Fibroblast of villous mesenchyme (primary cell): ENCODE data around the gene ZFP62. TPM values are rescaled to one million over a fixed set of nuclear protein-coding genes. Genes with fewer than 3 reads are reported as not detected.
A peak's percentile ranks its signal among the peaks of the same experiment; 100 is the strongest.

Source experiments
- DNase-seq: peaks from one replicate; pipeline ENCODE4 v3.0.0-alpha.2; 2010; ENCODE audit warnings: low read depth
- H3K4me3 ChIP-seq: 2 replicates; pipeline ENCODE4 v1.5.1; 2011; ENCODE audit warnings: low read depth, mild to moderate bottlenecking, low read length
- total RNA-seq: library from RNA; depleted of rRNA; stranded (reverse); fragments of >200 nt; gene quantifications from 2 replicates; pipeline ENCODE4 v1.2.3, GENCODE V29; 2012
- TF ChIP-seq, protein P1 (sequence below): IDR thresholded peaks from 2 replicates; pipeline ENCODE4 v1.5.1; 2012; ENCODE audit warnings: low read depth, mild to moderate bottlenecking, low read length; ENCODE audit not compliant: insufficient read depth

ZFP62 gene
- total RNA-seq, 1 donor: 12.5 TPM

- TF ChIP-seq, protein P1, sequence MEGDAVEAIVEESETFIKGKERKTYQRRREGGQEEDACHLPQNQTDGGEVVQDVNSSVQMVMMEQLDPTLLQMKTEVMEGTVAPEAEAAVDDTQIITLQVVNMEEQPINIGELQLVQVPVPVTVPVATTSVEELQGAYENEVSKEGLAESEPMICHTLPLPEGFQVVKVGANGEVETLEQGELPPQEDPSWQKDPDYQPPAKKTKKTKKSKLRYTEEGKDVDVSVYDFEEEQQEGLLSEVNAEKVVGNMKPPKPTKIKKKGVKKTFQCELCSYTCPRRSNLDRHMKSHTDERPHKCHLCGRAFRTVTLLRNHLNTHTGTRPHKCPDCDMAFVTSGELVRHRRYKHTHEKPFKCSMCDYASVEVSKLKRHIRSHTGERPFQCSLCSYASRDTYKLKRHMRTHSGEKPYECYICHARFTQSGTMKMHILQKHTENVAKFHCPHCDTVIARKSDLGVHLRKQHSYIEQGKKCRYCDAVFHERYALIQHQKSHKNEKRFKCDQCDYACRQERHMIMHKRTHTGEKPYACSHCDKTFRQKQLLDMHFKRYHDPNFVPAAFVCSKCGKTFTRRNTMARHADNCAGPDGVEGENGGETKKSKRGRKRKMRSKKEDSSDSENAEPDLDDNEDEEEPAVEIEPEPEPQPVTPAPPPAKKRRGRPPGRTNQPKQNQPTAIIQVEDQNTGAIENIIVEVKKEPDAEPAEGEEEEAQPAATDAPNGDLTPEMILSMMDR: no peak
- DNase-seq: peak; percentile 95
Measured at GRCh38 chr5:180810210-180810958, 50.7 kb downstream of the ZFP62 start.

GRCh38 chr5:180809403-180810209, 51.5 kb downstream of the ZFP62 start:
- TF ChIP-seq, protein P1: no peak
- peak; percentile 91 for DNase-seq
- peak overlapping the region; percentile 90 for H3K4me3 ChIP-seq

More at GRCh38 chr5:180810210-180810958, 50.7 kb downstream of the ZFP62 start:
- H3K4me3 ChIP-seq: peak overlapping the region; percentile 90

DNA sequence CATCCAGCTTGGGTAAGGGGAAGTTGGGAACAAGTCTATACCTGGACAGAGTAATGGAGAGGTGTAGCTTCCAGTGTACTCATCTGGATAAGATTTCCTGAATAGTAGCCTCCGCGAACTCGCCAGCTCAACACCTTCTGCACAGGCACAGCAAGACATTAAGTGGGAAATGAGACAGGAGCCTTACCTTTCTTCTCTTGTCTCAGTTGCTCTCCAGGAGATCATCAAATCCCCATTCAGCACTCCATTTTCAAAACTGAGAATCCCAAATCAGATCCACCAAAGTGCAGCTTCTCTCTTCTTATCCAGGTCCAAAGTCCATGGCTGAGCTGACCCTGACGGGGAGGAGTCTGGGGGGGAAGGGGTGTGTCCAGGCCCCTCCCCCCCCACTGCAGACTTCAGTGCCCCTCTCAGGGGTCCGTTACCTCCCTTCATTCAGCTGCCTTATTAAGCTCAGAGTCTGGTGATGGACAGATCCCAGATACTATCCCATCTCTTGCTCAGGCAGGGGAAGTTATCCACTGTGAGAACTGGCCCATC, 52.5 kb downstream of the ZFP62 start:
- TF ChIP-seq, protein P1: no peak
- DNase-seq: no peak
- H3K4me3 ChIP-seq: peak overlapping the region; percentile 90

DNA sequence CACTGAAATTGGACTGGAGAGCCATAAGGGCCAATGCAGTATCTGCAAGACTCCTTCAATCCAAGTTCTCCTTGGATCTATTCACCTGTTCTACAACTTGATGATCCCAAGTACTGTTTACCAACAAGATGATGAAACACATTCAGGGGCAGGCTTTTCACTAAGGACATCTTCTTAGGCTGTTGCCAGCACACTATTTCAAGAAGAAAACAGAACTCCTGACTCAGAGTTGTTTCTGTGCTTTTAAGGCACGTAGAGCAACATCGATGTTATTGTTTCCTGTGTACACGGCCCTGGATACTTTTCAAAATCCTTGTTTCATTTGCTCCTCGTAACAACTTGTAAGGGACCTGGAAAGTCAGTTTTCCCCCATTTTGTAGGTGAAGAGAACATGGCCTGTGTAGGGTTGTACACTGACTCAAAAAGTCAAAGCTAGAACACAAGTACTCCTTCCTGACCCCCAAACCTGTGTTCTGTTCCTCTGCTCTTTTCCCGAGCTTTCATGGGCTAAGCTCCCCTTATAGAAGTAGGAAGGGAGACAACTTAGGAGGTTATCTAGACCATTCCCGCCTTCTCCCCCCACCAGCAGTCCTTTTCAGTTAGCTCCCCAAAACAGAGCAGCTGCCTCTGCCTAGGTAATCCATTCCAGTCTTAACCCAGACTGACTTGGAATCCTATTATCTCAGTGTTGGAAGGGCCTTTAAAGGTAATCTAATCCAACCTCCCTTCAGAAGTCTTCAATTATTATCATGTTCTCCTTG, 53.2 kb downstream of the ZFP62 start:
- H3K4me3 ChIP-seq: peak overlapping the region; percentile 90
- DNase-seq: peak; percentile 70
- TF ChIP-seq, protein P1: no peak

DNA sequence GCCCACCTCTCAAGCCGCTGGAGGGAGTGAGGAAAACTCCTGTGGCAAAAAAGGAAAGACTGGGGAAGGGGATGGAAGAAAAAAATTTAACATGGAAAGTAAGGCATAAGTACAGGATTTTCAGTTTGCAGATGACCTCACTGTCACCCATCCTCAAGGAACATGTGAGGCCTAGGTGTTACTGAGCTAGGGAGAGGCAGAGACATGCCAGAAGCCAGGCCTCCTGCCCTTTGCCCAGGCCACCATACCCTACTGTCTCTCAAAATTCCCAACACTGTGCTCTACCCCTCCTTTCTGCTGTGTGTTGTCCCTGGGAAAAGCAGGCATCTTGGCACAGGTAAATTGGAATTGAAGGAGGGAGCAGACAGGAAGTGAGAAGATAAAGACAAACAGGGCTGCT, 54.0 kb downstream of the ZFP62 start:
- no peak for DNase-seq
- TF ChIP-seq, protein P1: no peak
- peak overlapping the region; percentile 11 for H3K4me3 ChIP-seq

DNA sequence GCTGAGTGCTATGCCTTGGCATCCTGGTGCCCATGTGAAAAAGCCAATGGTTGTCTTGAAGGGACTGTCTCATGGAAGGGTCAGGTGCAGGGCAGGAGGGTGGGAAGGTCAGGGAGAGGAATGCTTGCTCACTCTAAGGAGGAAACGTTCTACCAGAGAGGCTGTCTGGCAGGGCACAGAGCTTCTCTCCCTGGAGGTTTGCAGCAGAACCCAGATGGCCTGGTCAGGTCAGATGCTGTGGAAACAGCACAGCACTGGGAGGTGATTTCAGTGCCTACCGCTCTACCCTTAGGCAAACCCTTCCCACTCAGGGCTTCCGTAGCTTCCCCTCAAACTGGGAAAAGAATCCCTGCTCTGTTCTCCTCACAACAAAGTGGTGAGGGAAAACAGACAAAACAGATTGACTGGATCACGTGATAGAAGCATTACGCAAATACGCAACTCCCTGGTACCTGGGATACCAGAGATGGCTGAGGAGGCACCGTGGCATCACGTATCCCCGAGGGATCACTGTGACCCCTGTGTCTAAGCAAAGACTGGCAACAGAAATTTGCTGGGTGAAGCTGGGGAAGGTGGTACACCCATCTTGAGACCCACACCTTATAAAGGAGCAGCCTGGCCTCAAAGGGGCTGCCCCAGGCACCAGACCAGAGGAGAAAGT, 54.6 kb downstream of the ZFP62 start:
- TF ChIP-seq, protein P1: no peak
- H3K4me3 ChIP-seq: no peak overlapping the region
- DNase-seq: no peak
